ENCODE data around the gene PMPCA.

Gene PMPCA

GRCh38 chr9:136373300-136374182 lies 36.9 kb upstream of the PMPCA start, which contains the start of gene CARD9:
Gene CARD9 (minus strand): TSS chr9:136373669. CDS start chr9:136372078, 1,591 bp downstream.
- DNase-seq = peak; percentile 56

GRCh38 chr9:136374183-136374575 lies 36.3 kb upstream of the PMPCA start:
- DNase-seq = no peak

- no peak for DNase-seq
These were observed 35.4 kb upstream of the PMPCA start for GRCh38 chr9:136375096-136375495.

- no peak for DNase-seq
These were observed 34.0 kb upstream of the PMPCA start for GRCh38 chr9:136376457-136376856.

- no peak for DNase-seq
These were observed 32.9 kb upstream of the PMPCA start for GRCh38 chr9:136377341-136378169.

- no peak for DNase-seq
These were observed 32.1 kb upstream of the PMPCA start for GRCh38 chr9:136378170-136379002.

- no peak for DNase-seq
These were observed 31.5 kb upstream of the PMPCA start for GRCh38 chr9:136379003-136379287.

GRCh38 chr9:136379401-136379800 lies 31.1 kb upstream of the PMPCA start:
- DNase-seq = no peak

- DNase-seq = no peak
These were observed 30.6 kb upstream of the PMPCA start for GRCh38 chr9:136379891-136380290.

GRCh38 chr9:136380381-136380780 lies 30.1 kb upstream of the PMPCA start:
- DNase-seq = no peak

- DNase-seq = no peak
These were observed 29.1 kb upstream of the PMPCA start for GRCh38 chr9:136381311-136381710.

GRCh38 chr9:136381966-136382513 lies 28.4 kb upstream of the PMPCA start:
- DNase-seq = no peak

- DNase-seq = no peak
These were observed 27.0 kb upstream of the PMPCA start for GRCh38 chr9:136383436-136383835.

GRCh38 chr9:136385015-136385414 lies 25.4 kb upstream of the PMPCA start:
- DNase-seq = peak; percentile 36

GRCh38 chr9:136386018-136386417 lies 24.4 kb upstream of the PMPCA start:
- DNase-seq = no peak

GRCh38 chr9:136387217-136387616 lies 23.2 kb upstream of the PMPCA start:
- DNase-seq = no peak

GRCh38 chr9:136389396-136389795 lies 21.1 kb upstream of the PMPCA start:
- no peak for DNase-seq

- no peak for DNase-seq
These were observed 18.5 kb upstream of the PMPCA start for GRCh38 chr9:136391737-136392537.

GRCh38 chr9:136392538-136393449 lies 17.7 kb upstream of the PMPCA start:
- no peak for DNase-seq

- DNase-seq = no peak
These were observed 16.9 kb upstream of the PMPCA start for GRCh38 chr9:136393531-136393930.

All from CD4-positive, alpha-beta T cell treated with Interleukin-15 for 1 hour (primary cell).